Skeletal muscle tissue (tissue), 4 donors: ENCODE data around the gene KRTAP12-3. TPM values are rescaled to one million over a fixed set of nuclear protein-coding genes. Genes with fewer than 3 reads are reported as not detected.

ENCODE experiments used
- H3K27ac ChIP-seq: one replicate; pipeline ENCODE4 v1.7.0; 2013; ENCODE audit warnings: mild to moderate bottlenecking, low read depth, low read length, inconsistent platforms
- H3K27me3 ChIP-seq, 3 donors: one replicate each; pipeline ENCODE4 v1.7.0; 2013; ENCODE audit warnings: low read length in 3 of 3; ENCODE audit not compliant: control insufficient read depth in 3 of 3, insufficient read depth in 3 of 3
- H3K36me3 ChIP-seq, 3 donors: one replicate each; pipeline ENCODE4 v1.7.0; 2013; ENCODE audit warnings: low read length in 3 of 3; ENCODE audit not compliant: control insufficient read depth in 3 of 3, insufficient read depth in 3 of 3
- H3K4me1 ChIP-seq, 3 donors: one replicate each; pipeline ENCODE4 v1.7.0; 2013; ENCODE audit warnings: low read length in 3 of 3, mild to moderate bottlenecking in 3 of 3; ENCODE audit not compliant: control insufficient read depth in 3 of 3, insufficient read depth in 3 of 3
- H3K4me3 ChIP-seq, 3 donors: one replicate each; pipeline ENCODE4 v1.7.0; 2013; ENCODE audit warnings: low read length in 3 of 3
- H3K9ac ChIP-seq, 3 donors: one replicate each; pipeline ENCODE4 v1.7.0; 2013; ENCODE audit warnings: low read length in 3 of 3, mild to moderate bottlenecking in 3 of 3, moderate library complexity in 2 of 3, low read depth in 1 of 3
- H3K9me3 ChIP-seq, 3 donors: one replicate each; pipeline ENCODE4 v1.7.0; 2013; ENCODE audit warnings: low read length in 3 of 3; ENCODE audit not compliant: control insufficient read depth in 3 of 3
- total RNA-seq: library from RNA; depleted of rRNA; stranded (reverse); fragments of >200 nt; gene quantifications from one replicate; pipeline ENCODE4 v1.2.3, GENCODE V29; 2014
- donor health status: Osteomylitis.

Gene KRTAP12-3
- total RNA-seq, 1 donor from 2014 or later, result not detected

- H3K27me3 ChIP-seq, result peaks cover 77 to 82% (median 79%) of the 10 kb centered on the region in 3 donors
These were observed 43.8 kb downstream of the KRTAP12-3 start for GRCh38 chr21:44701541-44701940.

GRCh38 chr21:44702111-44702972, 44.6 kb downstream of the KRTAP12-3 start:
- H3K4me1 ChIP-seq, result no peaks in the 10 kb centered on the region
- H3K9ac ChIP-seq, result no peak overlapping the region
- no peaks in the 10 kb centered on the region for H3K36me3 ChIP-seq
- H3K4me3 ChIP-seq, result no peak overlapping the region
- no peaks in the 10 kb centered on the region for H3K9me3 ChIP-seq
- no peak overlapping the region for H3K27ac ChIP-seq
- H3K27me3 ChIP-seq, result peaks cover 79 to 82% (median 81%) of the 10 kb centered on the region in 3 donors

More at GRCh38 chr21:44701541-44701940, 43.8 kb downstream of the KRTAP12-3 start:
- no peak overlapping the region for H3K9ac ChIP-seq
- no peaks in the 10 kb centered on the region for H3K36me3 ChIP-seq
- no peak overlapping the region for H3K4me3 ChIP-seq
- no peaks in the 10 kb centered on the region for H3K4me1 ChIP-seq
- H3K27ac ChIP-seq, result no peak overlapping the region
- no peaks in the 10 kb centered on the region for H3K9me3 ChIP-seq

GRCh38 chr21:44702973-44703730, 45.4 kb downstream of the KRTAP12-3 start:
- no peaks in the 10 kb centered on the region for H3K36me3 ChIP-seq
- no peaks in the 10 kb centered on the region for H3K9me3 ChIP-seq
- H3K27ac ChIP-seq, result no peak overlapping the region
- no peak overlapping the region for H3K9ac ChIP-seq
- H3K4me3 ChIP-seq, result no peak overlapping the region
- H3K27me3 ChIP-seq, result peaks cover 76 to 81% (median 79%) of the 10 kb centered on the region in 3 donors
- no peaks in the 10 kb centered on the region for H3K4me1 ChIP-seq

GRCh38 chr21:44703731-44704635, 46.3 kb downstream of the KRTAP12-3 start:
- no peaks in the 10 kb centered on the region for H3K36me3 ChIP-seq
- H3K9me3 ChIP-seq, result no peaks in the 10 kb centered on the region
- no peak overlapping the region for H3K27ac ChIP-seq
- no peak overlapping the region for H3K4me3 ChIP-seq
- H3K27me3 ChIP-seq, result peaks cover 78 to 84% (median 84%) of the 10 kb centered on the region in 3 donors
- no peaks in the 10 kb centered on the region for H3K4me1 ChIP-seq
- no peak overlapping the region for H3K9ac ChIP-seq

- H3K4me3 ChIP-seq, result no peak overlapping the region
- H3K9me3 ChIP-seq, result no peaks in the 10 kb centered on the region
- peaks cover 79 to 87% (median 87%) of the 10 kb centered on the region in 3 donors for H3K27me3 ChIP-seq
- H3K9ac ChIP-seq, result no peak overlapping the region
- H3K27ac ChIP-seq, result no peak overlapping the region
- H3K4me1 ChIP-seq, result peaks cover 0 to 6% (median 4%) of the 10 kb centered on the region in 3 donors
- H3K36me3 ChIP-seq, result no peaks in the 10 kb centered on the region
These were observed 46.9 kb downstream of the KRTAP12-3 start for GRCh38 chr21:44704636-44705001.

- Histone ChIP-seq H3K27ac (no peak overlapping the region), H3K36me3 (no peaks in the 10 kb centered on the region), H3K9me3 (no peaks in the 10 kb centered on the region), H3K4me3 (no peak overlapping the region), H3K9ac (no peak overlapping the region), H3K4me1 (peaks cover 0 to 8% (median 6%) of the 10 kb centered on the region in 3 donors), H3K27me3 (peaks cover 78 to 86% (median 83%) of the 10 kb centered on the region in 3 donors)
These were observed 48.4 kb downstream of the KRTAP12-3 start for GRCh38 chr21:44706026-44706705.

- Histone ChIP-seq H3K9ac (no peak overlapping the region), H3K27ac (no peak overlapping the region), H3K4me1 (peaks cover 0 to 8% (median 6%) of the 10 kb centered on the region in 3 donors), H3K9me3 (no peaks in the 10 kb centered on the region), H3K27me3 (peaks cover 76 to 85% (median 83%) of the 10 kb centered on the region in 3 donors), H3K4me3 (no peak overlapping the region), H3K36me3 (no peaks in the 10 kb centered on the region)
These were observed 49.2 kb downstream of the KRTAP12-3 start for GRCh38 chr21:44706706-44707581.
